Mammary epithelial cell (primary cell): ENCODE data around the gene GNAS-AS1.

Experiments
- EZH2 ChIP-seq: IDR thresholded peaks from 2 replicates; pipeline ENCODE4 v1.6.1; 2012; ENCODE audit warnings: low read length, inconsistent platforms, borderline replicate concordance
- TF ChIP-seq, protein P1 (sequence below), 2 donors: IDR thresholded peaks in 1 of 2; conservative IDR thresholded peaks in 1 of 2; 2 replicates each; pipeline ENCODE4 v1.5.1; 2011 to 2012; ENCODE audit warnings: inconsistent platforms in 2 of 2, low read length in 2 of 2, mild to moderate bottlenecking in 2 of 2, control low read depth in 1 of 2, low read depth in 1 of 2; ENCODE audit not compliant: insufficient read depth in 1 of 2; ENCODE audit errors: extremely low read depth in 1 of 2

DNA sequence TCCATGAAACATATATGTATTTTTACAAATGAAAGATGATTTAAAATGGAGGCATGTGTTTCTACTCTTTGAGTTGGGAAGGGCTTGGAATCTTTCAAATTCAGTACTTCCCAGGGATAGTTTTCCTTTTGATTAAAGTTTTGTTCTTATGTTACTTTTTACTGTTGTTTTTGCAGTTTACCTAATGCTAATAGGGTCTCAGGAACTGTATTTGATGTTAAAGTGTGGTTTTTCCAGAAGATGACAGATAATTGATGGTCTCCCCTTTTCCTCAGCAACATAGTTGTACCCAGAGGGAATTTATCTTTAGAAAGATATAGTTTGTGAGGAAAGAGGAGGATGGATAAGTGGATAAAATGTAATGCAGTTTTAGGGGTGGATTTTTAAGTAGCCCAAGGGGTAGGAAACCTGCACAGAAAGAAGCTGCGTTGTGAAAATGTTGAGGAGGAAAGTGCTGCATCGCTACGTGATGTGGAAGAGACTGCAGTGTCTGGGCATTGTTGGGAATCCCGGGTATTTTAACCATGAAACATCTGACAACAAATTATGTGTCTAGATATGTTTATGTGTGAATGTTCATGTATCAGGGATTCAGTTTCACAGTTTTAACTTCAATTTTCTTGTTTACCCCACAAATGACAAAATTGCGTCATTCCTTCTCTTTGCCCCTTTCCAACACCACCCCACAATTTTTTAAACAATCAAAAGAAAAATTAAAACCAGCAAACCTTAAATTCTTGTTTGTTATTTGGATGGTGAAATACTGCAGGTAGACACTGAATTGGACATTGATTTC is 44.1 kb upstream of the GNAS-AS1 start:
- TF ChIP-seq, protein P1, sequence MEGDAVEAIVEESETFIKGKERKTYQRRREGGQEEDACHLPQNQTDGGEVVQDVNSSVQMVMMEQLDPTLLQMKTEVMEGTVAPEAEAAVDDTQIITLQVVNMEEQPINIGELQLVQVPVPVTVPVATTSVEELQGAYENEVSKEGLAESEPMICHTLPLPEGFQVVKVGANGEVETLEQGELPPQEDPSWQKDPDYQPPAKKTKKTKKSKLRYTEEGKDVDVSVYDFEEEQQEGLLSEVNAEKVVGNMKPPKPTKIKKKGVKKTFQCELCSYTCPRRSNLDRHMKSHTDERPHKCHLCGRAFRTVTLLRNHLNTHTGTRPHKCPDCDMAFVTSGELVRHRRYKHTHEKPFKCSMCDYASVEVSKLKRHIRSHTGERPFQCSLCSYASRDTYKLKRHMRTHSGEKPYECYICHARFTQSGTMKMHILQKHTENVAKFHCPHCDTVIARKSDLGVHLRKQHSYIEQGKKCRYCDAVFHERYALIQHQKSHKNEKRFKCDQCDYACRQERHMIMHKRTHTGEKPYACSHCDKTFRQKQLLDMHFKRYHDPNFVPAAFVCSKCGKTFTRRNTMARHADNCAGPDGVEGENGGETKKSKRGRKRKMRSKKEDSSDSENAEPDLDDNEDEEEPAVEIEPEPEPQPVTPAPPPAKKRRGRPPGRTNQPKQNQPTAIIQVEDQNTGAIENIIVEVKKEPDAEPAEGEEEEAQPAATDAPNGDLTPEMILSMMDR (conservative IDR thresholded peaks at IDR 0.05 in 1 of 2, IDR thresholded peaks at IDR 0.05 in 1 of 2; ENCODE audit: extremely low read depth in 1 of 2, insufficient read depth in 1 of 2, low read depth in 1 of 2, low read length in 2 of 2) = no peak
- no peak for TF ChIP-seq EZH2
